Vagina (tissue), 2 donors: ENCODE data around the gene PNLIPRP1.

Experiments
- POLR2A ChIP-seq, 2 donors: fragments of 450-650 bp; IDR thresholded peaks; one replicate each; pipeline ENCODE4 v1.6.1; 2017; ENCODE audit warnings: antibody characterized with exemption in 2 of 2, mild to moderate bottlenecking in 2 of 2, moderate library complexity in 2 of 2
- TF ChIP-seq, protein P1 (sequence below), 3 experiments: fragments of 450-650 bp in 2 of 3; fragments of 200-600 bp in 1 of 3; sonication (generic) in 1 of 3; IDR thresholded peaks; one replicate each; pipeline ENCODE4 v1.5.1; 2017 to 2019; ENCODE audit warnings: antibody characterized with exemption in 3 of 3, mild to moderate bottlenecking in 2 of 3, moderate library complexity in 2 of 3

- TF ChIP-seq, protein P1, sequence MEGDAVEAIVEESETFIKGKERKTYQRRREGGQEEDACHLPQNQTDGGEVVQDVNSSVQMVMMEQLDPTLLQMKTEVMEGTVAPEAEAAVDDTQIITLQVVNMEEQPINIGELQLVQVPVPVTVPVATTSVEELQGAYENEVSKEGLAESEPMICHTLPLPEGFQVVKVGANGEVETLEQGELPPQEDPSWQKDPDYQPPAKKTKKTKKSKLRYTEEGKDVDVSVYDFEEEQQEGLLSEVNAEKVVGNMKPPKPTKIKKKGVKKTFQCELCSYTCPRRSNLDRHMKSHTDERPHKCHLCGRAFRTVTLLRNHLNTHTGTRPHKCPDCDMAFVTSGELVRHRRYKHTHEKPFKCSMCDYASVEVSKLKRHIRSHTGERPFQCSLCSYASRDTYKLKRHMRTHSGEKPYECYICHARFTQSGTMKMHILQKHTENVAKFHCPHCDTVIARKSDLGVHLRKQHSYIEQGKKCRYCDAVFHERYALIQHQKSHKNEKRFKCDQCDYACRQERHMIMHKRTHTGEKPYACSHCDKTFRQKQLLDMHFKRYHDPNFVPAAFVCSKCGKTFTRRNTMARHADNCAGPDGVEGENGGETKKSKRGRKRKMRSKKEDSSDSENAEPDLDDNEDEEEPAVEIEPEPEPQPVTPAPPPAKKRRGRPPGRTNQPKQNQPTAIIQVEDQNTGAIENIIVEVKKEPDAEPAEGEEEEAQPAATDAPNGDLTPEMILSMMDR (IDR thresholded peaks at IDR 0.05): no peak
- TF ChIP-seq POLR2A (IDR thresholded peaks at IDR 0.05): no peak
Measured at GRCh38 chr10:116589926-116590325, 833 bp upstream of the PNLIPRP1 start.
